Ishikawa (cell line): ENCODE results near the gene CERS6.

Source experiments
- CEBPB ChIP-seq: IDR thresholded peaks from 2 replicates; pipeline ENCODE4 v1.6.1; 2012
- CREB1 ChIP-seq: IDR thresholded peaks from 2 replicates; pipeline ENCODE4 v1.6.1; 2012; ENCODE audit warnings: low read depth
- EGR1 ChIP-seq: IDR thresholded peaks from 2 replicates; pipeline ENCODE4 v1.6.1; 2012
- EP300 ChIP-seq: IDR thresholded peaks from 2 replicates; pipeline ENCODE4 v1.6.1; 2012; ENCODE audit warnings: borderline replicate concordance
- FOXM1 ChIP-seq: IDR thresholded peaks from 2 replicates; pipeline ENCODE4 v1.6.1; 2012; ENCODE audit warnings: low read depth, borderline replicate concordance
- MAX ChIP-seq: IDR thresholded peaks from 2 replicates; pipeline ENCODE4 v1.6.1; 2012
- NFIC ChIP-seq: IDR thresholded peaks from 2 replicates; pipeline ENCODE4 v1.6.1; 2012
- RAD21 ChIP-seq: IDR thresholded peaks from 2 replicates; pipeline ENCODE4 v1.6.1; 2012; ENCODE audit warnings: low read depth
- REST ChIP-seq: IDR thresholded peaks from 2 replicates; pipeline ENCODE4 v1.6.1; 2012; ENCODE audit warnings: low read depth, mild to moderate bottlenecking
- TAF1 ChIP-seq: IDR thresholded peaks from 2 replicates; pipeline ENCODE4 v1.6.1; 2012; ENCODE audit warnings: low read depth, mild to moderate bottlenecking
- TCF12 ChIP-seq: IDR thresholded peaks from 2 replicates; pipeline ENCODE4 v1.6.1; 2012; ENCODE audit warnings: low read depth
- TEAD4 ChIP-seq: IDR thresholded peaks from 2 replicates; pipeline ENCODE4 v1.6.1; 2012
- YY1 ChIP-seq: IDR thresholded peaks from 2 replicates; pipeline ENCODE4 v1.6.1; 2012; ENCODE audit warnings: low read depth
- ZBTB7A ChIP-seq: IDR thresholded peaks from 2 replicates; pipeline ENCODE4 v1.6.1; 2012; ENCODE audit warnings: low read depth
- TF ChIP-seq, protein P1 (sequence below): IDR thresholded peaks from 2 replicates; pipeline ENCODE4 v1.6.1; 2012

CERS6 gene

GRCh38 chr2:168640039-168640438, 184.0 kb downstream of the CERS6 start:
- TF ChIP-seq RAD21 (no peak), CEBPB (no peak), TAF1 (no peak), MAX (no peak), FOXM1 (no peak), NFIC (no peak), TCF12 (no peak), YY1 (no peak), CREB1 (no peak), EP300 (no peak), EGR1 (no peak)

DNA sequence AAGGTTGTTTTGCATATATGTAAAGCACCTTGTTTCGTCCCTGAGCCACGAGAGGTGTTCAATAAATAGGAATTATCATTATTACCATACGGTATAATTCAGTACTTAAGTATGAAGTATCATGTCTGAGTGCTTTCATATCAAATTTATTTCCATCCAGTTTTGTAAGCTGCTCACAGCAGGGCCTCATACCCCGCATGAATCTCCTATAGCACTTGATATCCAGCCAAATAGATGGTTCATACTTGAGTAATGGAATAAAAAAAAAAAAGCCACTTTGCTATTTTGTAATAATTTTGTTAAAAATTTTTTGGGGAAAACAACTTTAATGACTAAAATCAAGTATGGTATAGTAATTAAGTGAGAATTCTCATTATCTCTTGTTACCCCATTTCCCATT, 185.6 kb downstream of the CERS6 start:
- TF ChIP-seq FOXM1 (no peak), RAD21 (no peak)

- TF ChIP-seq CEBPB (no peak), MAX (no peak), NFIC (no peak), TCF12 (no peak), TAF1 (no peak), REST (no peak)
- TF ChIP-seq, protein P1, sequence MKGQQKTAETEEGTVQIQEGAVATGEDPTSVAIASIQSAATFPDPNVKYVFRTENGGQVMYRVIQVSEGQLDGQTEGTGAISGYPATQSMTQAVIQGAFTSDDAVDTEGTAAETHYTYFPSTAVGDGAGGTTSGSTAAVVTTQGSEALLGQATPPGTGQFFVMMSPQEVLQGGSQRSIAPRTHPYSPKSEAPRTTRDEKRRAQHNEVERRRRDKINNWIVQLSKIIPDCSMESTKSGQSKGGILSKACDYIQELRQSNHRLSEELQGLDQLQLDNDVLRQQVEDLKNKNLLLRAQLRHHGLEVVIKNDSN: no peak
Measured at GRCh38 chr2:168642873-168643272, 186.8 kb downstream of the CERS6 start.

DNA sequence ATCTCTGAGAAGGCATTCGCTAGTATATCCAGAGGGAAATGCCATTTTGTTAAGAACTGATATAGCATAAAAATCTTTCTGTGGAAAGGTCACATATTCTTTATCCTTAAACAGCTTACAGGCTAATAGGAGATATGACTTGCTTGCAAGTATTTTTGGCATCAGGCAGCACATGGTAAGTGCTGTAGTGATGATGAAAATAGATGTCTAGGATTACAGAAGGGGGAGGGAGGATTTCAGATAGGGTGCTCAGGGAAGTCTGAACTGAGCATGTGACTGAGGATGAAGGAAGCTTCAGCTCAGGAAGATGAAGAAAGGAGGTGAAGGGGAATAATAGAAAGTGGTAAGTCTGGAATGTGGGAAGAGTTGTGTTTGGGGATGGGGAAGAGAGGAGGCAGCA, 187.9 kb downstream of the CERS6 start:
- TF ChIP-seq MAX (no peak), EGR1 (no peak), ZBTB7A (no peak), FOXM1 (no peak), TEAD4 (no peak), NFIC (no peak)

- TF ChIP-seq REST (no peak), YY1 (no peak)
Measured at GRCh38 chr2:168645696-168646338, 189.7 kb downstream of the CERS6 start.

GRCh38 chr2:168649105-168649504, 193.0 kb downstream of the CERS6 start:
- TF ChIP-seq TAF1: no peak
- TF ChIP-seq CEBPB: no peak
- no peak for TF ChIP-seq RAD21
- no peak for TF ChIP-seq NFIC
- no peak for TF ChIP-seq FOXM1
- no peak for TF ChIP-seq TCF12
- no peak for TF ChIP-seq TEAD4
- TF ChIP-seq, protein P1: no peak
- TF ChIP-seq YY1: no peak
- no peak for TF ChIP-seq ZBTB7A
- no peak for TF ChIP-seq MAX
- no peak for TF ChIP-seq CREB1
- TF ChIP-seq EGR1: no peak

DNA sequence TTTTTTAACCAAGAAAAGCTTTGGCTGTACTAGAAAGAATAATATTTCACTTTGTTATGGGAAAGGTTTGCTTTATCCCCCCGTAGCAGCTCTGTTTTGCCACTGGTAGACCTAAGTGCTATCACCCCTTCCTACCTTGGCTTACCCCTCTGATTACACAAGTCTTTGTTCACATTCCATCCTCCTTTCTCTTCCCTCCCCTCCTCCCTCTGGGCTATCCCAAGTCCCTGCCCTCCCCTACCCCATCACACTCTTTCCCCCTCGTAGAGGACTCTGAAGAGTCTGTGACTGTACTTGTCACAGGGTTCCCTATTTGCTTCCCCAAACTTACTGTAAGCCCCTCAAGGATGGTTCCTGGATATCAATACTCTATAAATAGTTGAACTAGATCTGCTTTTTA, 193.5 kb downstream of the CERS6 start:
- TF ChIP-seq ZBTB7A (no peak), EP300 (no peak), CEBPB (no peak), REST (no peak), CREB1 (no peak), EGR1 (no peak), TAF1 (no peak), MAX (no peak), TCF12 (no peak), TEAD4 (no peak)
- TF ChIP-seq, protein P1: no peak
